Stimulated activated CD4-positive, alpha-beta T cell treated with anti-CD3 and anti-CD28 coated beads, Interleukin-1b, Interleukin-23, amount 100 ng/mL, for 48 hours (primary cell): ENCODE data around the gene SAMD4A.

Experiments
- DNase-seq: peaks from one replicate; pipeline ENCODE4 v3.0.0-alpha.2; 2020

SAMD4A gene

GRCh38 chr14:54709867-54710266 is 142.9 kb downstream of the SAMD4A start:
- DNase-seq, result no peak

- DNase-seq, result no peak
These were observed 144.4 kb downstream of the SAMD4A start for GRCh38 chr14:54711312-54711711.

GRCh38 chr14:54711812-54712464 is 145.0 kb downstream of the SAMD4A start:
- DNase-seq, result no peak

GRCh38 chr14:54712465-54713200 is 145.7 kb downstream of the SAMD4A start:
- DNase-seq, result no peak

- DNase-seq, result no peak
These were observed 146.5 kb downstream of the SAMD4A start for GRCh38 chr14:54713379-54713778.

GRCh38 chr14:54715239-54715638 is 148.3 kb downstream of the SAMD4A start:
- no peak for DNase-seq

- DNase-seq, result no peak
These were observed 148.9 kb downstream of the SAMD4A start for GRCh38 chr14:54715811-54716210.

GRCh38 chr14:54716862-54717261 is 149.9 kb downstream of the SAMD4A start:
- DNase-seq, result no peak

- no peak for DNase-seq
These were observed 151.1 kb downstream of the SAMD4A start for GRCh38 chr14:54718046-54718445.

GRCh38 chr14:54719406-54719805 is 152.5 kb downstream of the SAMD4A start:
- DNase-seq, result no peak

- DNase-seq, result no peak
These were observed 156.0 kb downstream of the SAMD4A start for GRCh38 chr14:54722791-54723432.

- no peak for DNase-seq
These were observed 157.2 kb downstream of the SAMD4A start for GRCh38 chr14:54724123-54724522.

- no peak for DNase-seq
These were observed 157.9 kb downstream of the SAMD4A start for GRCh38 chr14:54724676-54725325.

GRCh38 chr14:54725998-54726397 is 159.1 kb downstream of the SAMD4A start:
- no peak for DNase-seq

GRCh38 chr14:54727929-54728328 is 161.0 kb downstream of the SAMD4A start:
- no peak for DNase-seq

GRCh38 chr14:54728700-54729527 is 162.0 kb downstream of the SAMD4A start:
- DNase-seq, result no peak

GRCh38 chr14:54730156-54730961 is 163.4 kb downstream of the SAMD4A start:
- peak; percentile 47 for DNase-seq

- DNase-seq, result no peak
These were observed 168.0 kb downstream of the SAMD4A start for GRCh38 chr14:54734966-54735365.

- DNase-seq, result no peak
These were observed 168.5 kb downstream of the SAMD4A start for GRCh38 chr14:54735424-54735823.

GRCh38 chr14:54737132-54737711 is 170.3 kb downstream of the SAMD4A start:
- DNase-seq, result no peak

GRCh38 chr14:54738009-54738408 is 171.1 kb downstream of the SAMD4A start:
- DNase-seq, result no peak
